GM12874 (cell line): ENCODE measurements around the gene DSG3.

Experiments
- TF ChIP-seq, protein P1 (sequence below): IDR thresholded peaks from 2 replicates; pipeline ENCODE4 v1.5.1; 2011; ENCODE audit warnings: low read depth, mild to moderate bottlenecking, control low read depth, low read length, moderate library complexity; ENCODE audit not compliant: insufficient read depth

DSG3 gene

DNA sequence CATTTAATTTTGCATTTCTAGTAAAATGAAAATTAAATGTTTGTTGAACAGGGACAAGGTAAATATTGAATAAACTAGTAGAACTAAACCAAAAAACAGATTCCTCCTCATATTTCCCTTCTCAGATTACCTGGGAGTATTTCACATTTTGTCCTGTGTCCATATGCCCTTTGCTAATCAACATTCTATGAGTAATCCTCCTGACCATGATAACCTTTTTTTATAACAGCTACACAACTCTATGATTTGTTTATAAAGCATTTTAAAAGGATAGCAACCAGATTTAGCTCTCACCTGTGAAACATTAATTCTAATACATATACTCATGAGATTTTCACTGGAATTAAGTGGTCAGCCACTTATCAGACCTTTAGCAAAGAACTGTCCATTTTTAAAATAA lies 43.3 kb downstream of the DSG3 start:
- TF ChIP-seq, protein P1, sequence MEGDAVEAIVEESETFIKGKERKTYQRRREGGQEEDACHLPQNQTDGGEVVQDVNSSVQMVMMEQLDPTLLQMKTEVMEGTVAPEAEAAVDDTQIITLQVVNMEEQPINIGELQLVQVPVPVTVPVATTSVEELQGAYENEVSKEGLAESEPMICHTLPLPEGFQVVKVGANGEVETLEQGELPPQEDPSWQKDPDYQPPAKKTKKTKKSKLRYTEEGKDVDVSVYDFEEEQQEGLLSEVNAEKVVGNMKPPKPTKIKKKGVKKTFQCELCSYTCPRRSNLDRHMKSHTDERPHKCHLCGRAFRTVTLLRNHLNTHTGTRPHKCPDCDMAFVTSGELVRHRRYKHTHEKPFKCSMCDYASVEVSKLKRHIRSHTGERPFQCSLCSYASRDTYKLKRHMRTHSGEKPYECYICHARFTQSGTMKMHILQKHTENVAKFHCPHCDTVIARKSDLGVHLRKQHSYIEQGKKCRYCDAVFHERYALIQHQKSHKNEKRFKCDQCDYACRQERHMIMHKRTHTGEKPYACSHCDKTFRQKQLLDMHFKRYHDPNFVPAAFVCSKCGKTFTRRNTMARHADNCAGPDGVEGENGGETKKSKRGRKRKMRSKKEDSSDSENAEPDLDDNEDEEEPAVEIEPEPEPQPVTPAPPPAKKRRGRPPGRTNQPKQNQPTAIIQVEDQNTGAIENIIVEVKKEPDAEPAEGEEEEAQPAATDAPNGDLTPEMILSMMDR, result no peak

DNA sequence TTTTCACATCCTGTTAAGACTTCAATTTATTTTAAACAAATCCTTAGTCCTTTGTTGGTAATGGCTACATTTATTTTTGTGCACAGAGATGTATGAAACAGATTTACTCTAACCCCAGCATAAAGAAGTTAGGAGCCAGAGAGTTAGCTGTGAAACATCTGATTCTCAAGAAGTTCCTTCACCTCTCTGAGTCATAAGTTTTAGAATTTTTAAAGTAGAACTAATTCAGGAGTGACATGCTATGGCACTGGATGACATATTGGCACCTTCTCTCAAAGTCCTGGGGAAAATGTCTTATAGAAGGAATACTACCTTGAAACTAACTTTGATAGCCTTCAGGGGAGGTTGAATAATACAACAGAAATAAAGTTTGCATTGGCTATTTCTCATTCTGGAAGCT lies 44.0 kb downstream of the DSG3 start:
- TF ChIP-seq, protein P1, result no peak

DNA sequence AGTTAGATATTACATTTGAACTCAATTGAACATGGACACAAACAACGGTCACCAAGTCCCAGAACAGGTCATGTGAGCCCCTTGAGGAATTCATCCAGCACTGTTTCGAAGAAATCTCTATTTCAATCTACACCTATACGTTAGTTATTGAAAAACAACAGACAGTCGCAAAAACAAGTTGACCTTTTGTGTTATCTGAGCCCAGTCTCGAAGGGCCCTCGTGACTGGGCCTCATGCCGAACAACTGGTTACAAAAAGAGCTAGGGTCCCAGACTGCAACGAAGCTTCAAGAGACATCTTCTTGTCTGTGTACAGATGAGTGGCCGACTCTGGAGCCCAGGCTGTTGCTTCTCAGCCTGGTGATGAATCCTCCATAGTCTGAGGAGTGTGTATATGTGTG lies 45.1 kb downstream of the DSG3 start:
- TF ChIP-seq, protein P1, result no peak

DNA sequence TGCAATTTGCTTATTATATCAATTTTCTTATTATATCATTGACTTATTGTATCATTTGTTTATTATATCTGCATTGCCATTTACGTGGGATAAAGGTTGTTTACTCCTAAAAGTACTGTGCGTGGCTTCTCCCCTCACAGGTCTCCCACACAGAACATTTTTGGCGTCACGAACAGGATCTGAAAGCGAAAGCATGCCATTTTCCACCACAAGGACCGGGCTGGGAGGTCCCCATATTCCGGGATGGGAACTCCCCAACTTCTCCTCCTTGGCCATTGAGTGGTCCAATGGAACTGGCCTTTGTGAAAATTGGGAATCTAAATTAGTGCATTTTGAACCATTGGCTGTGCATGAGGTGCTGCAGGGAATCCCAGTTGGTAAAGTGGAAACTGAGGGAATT lies 45.6 kb downstream of the DSG3 start:
- TF ChIP-seq, protein P1, result no peak

DNA sequence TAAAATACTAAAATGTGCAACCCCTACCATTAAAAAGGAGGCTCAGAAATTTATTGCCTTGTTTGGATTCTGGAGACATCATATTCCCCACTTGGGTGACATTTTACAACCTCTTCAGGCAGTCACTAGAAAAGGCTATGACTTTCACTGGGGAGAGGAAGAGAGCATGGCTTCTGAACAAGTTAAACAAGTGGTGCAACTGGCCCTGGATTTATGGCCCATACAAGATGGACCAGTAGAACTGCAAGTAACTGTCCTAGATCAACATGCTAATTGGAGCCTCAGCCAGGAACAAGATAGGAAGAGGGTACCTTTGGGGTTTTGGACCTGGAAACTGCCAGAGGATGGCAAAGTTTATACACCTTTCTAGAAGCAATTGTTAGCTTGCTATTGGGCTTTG lies 46.4 kb downstream of the DSG3 start:
- TF ChIP-seq, protein P1, result no peak

DNA sequence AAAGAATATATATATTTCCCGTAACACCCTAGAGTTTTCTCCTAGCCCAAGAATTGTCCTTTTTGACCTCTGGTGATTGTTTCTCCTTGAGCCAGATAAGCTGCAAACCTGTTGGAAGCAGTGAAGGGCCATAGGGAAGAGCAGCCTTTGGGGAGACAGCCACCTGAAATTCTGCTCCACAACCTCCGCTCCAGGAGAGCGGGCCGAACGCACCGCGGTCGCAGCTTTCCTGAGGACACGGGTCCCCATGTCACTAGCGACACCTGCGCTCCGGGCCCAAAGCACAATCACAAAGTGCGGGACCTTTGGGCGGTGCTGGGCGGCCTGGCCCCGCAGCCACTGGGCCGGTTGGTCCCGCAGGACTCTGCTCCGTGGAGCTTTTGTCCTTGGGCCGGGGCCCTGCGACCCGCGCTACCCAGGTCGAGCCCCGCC lies 49.9 kb downstream of the DSG3 start:
- TF ChIP-seq, protein P1, result no peak

DNA sequence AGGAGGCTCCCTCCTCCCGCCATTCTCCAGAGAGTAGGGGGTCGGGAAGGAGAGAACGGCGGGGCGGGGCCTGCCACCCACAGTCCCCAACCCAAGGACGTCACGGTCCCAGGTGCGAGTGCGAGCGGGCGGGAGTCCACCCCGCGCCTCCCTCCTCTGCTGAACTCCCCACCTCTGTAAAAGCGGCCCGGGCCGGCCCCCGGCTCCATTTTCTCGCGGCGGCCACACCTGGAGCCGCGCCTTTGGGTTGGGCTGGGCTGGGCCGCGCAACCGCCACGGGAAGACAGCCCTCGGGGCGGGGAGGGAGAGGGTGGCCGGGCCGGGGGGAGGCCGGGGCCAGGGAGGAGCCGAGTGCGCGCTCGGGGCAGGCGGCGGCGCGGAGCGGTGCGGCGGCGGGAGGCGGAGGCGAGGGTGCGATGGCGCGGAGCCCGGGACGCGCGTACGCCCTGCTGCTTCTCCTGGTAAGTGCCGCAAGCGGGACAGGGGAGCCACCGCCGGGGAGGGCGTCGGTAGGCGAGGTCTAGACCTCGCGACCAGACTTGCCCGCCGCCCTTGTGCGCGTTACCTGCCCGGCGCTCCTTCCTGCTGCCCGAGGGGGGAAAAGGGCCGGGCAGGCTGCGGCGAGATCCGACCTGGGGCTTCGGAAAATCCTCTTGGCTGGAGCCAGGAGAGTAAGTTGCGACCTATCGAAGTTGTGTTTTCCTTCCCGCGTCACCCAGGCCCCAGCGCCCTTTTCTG lies 50.5 kb downstream of the DSG3 start, which contains the start of gene DSG2:
Gene DSG2 (plus strand): TSS at position 342 of the 738 bp plus-strand sequence. CDS start 75 bp downstream, at position 417.
- TF ChIP-seq, protein P1, result no peak
